Suprapubic skin (tissue), 4 donors: ENCODE results near the gene FCER2. TPM values are rescaled to one million over a fixed set of nuclear protein-coding genes. Genes with fewer than 3 reads are reported as not detected.

Source experiments
- DNase-seq, 2 donors: peaks; one replicate each; pipeline ENCODE4 v3.0.0-alpha.2; 2019; ENCODE audit warnings: low spot score in 2 of 2
- H3K27ac ChIP-seq: fragments of 200-600 bp; sonication (generic); one replicate; pipeline ENCODE4 v1.5.1; 2019
- H3K27me3 ChIP-seq: fragments of 200-600 bp; sonication (generic); one replicate; pipeline ENCODE4 v1.5.1; 2019
- H3K36me3 ChIP-seq: fragments of 200-600 bp; sonication (generic); one replicate; pipeline ENCODE4 v1.5.1; 2019
- H3K4me1 ChIP-seq: fragments of 200-600 bp; sonication (generic); one replicate; pipeline ENCODE4 v1.5.1; 2019
- H3K4me3 ChIP-seq: fragments of 200-600 bp; sonication (generic); one replicate; pipeline ENCODE4 v1.5.1; 2019; ENCODE audit warnings: mild to moderate bottlenecking
- H3K9me3 ChIP-seq: fragments of 200-600 bp; sonication (generic); one replicate; pipeline ENCODE4 v1.5.1; 2019
- EP300 ChIP-seq: sonication (generic); formaldehyde crosslinking; IDR thresholded peaks from one replicate; pipeline ENCODE4 v1.6.1; 2017; ENCODE audit warnings: antibody characterized with exemption
- POLR2A ChIP-seq, 2 donors: fragments of 450-650 bp; IDR thresholded peaks; one replicate each; pipeline ENCODE4 v1.6.1; 2017; ENCODE audit warnings: antibody characterized with exemption in 2 of 2, mild to moderate bottlenecking in 2 of 2, moderate library complexity in 2 of 2
- POLR2AphosphoS5 ChIP-seq, 3 donors: sonication (generic); formaldehyde crosslinking; IDR thresholded peaks; one replicate each; pipeline ENCODE4 v1.6.1; 2017; ENCODE audit warnings: antibody characterized with exemption in 3 of 3
- WGBS: methylation state at CpG from one replicate; pipeline ENCODE4 v1.1.5; 2018; 5-methylcytosine and 5-hydroxymethylcytosine counted together
- total RNA-seq, 4 donors: library from RNA; depleted of rRNA; stranded (reverse); fragments of >200 nt; gene quantifications; one replicate each; pipeline ENCODE4 v1.1.0, GENCODE V29; 2016
- TF ChIP-seq, protein P1 (sequence below), 2 donors: fragments of 200-600 bp in 1 of 2; fragments of 450-650 bp in 1 of 2; sonication (generic) in 1 of 2; IDR thresholded peaks; one replicate each; pipeline ENCODE4 v1.5.1; 2016 to 2019; ENCODE audit warnings: antibody characterized with exemption in 2 of 2, mild to moderate bottlenecking in 1 of 2, moderate library complexity in 1 of 2

FCER2 gene, protein sequence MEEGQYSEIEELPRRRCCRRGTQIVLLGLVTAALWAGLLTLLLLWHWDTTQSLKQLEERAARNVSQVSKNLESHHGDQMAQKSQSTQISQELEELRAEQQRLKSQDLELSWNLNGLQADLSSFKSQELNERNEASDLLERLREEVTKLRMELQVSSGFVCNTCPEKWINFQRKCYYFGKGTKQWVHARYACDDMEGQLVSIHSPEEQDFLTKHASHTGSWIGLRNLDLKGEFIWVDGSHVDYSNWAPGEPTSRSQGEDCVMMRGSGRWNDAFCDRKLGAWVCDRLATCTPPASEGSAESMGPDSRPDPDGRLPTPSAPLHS
- not detected for total RNA-seq

DNA sequence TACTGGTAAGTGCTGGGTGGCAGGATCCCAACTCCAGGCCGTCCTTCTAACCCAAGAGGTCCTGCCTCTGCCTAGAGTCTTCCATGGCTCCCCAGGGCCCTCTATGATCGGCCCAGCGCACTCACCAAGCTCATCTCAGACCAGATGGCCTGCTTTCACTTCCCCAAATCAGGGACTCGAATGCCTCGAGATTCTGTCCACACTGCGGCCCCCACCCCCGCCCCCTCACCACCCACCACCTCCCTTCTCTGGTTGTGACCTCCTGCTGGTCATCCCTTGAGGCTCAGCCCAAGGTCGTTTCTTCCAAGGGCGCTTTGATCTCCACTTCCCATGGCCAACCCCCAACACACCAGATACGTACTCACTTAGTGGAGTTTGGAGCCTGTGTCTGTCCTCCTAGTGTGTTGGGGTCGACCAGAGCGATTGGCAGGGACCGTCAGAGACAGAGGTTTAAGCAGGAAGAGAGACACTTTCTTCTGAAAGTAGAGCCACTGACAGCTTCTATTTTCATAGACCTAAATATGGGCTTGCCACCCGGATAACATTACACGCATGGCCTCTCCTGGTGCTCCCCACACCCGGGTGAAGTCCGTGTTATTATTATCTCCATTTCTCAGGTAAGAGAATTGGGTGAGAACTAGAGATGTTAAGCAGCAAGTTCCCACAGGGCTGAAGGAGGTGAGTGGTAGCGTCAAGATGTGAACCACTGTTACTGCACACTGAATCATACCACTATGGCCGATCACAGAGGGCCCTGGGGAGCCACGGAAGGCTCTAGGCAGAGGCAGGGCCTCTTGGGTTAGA is at the start of gene FCER2:
Gene FCER2 (minus strand): TSS at position 478 of the 804 bp plus-strand sequence. CDS start 2,371 bp downstream, outside the sequence.
- TF ChIP-seq, protein P1, sequence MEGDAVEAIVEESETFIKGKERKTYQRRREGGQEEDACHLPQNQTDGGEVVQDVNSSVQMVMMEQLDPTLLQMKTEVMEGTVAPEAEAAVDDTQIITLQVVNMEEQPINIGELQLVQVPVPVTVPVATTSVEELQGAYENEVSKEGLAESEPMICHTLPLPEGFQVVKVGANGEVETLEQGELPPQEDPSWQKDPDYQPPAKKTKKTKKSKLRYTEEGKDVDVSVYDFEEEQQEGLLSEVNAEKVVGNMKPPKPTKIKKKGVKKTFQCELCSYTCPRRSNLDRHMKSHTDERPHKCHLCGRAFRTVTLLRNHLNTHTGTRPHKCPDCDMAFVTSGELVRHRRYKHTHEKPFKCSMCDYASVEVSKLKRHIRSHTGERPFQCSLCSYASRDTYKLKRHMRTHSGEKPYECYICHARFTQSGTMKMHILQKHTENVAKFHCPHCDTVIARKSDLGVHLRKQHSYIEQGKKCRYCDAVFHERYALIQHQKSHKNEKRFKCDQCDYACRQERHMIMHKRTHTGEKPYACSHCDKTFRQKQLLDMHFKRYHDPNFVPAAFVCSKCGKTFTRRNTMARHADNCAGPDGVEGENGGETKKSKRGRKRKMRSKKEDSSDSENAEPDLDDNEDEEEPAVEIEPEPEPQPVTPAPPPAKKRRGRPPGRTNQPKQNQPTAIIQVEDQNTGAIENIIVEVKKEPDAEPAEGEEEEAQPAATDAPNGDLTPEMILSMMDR (IDR thresholded peaks at IDR 0.05) = no peak
- TF ChIP-seq POLR2AphosphoS5 (IDR thresholded peaks at IDR 0.05) = no peak
- no peak for TF ChIP-seq EP300
- no peak for TF ChIP-seq POLR2A (IDR thresholded peaks at IDR 0.05)
- Histone ChIP-seq H3K36me3 (no peaks in the 10 kb centered on the region), H3K27me3 (peaks cover 47% of the 10 kb centered on the region), H3K4me1 (peaks cover 3% of the 10 kb centered on the region), H3K9me3 (no peaks in the 10 kb centered on the region), H3K27ac (no peak within 1 kb of the TSS), H3K4me3 (no peak within 1 kb of the TSS)
- WGBS = 63% methylated on average over 20 of the region's 20 CpGs
- no peak for DNase-seq

- H3K9me3 ChIP-seq = no peaks in the 10 kb centered on the region
- H3K27ac ChIP-seq = no peak overlapping the region
- no peak overlapping the region for H3K4me3 ChIP-seq
- H3K27me3 ChIP-seq = peaks cover 13% of the 10 kb centered on the region
- 65% methylated on average over 12 of the region's 12 CpGs for WGBS
- no peak for DNase-seq
- TF ChIP-seq EP300 (no peak), POLR2AphosphoS5 (IDR thresholded peaks at IDR 0.05) (no peak), POLR2A (IDR thresholded peaks at IDR 0.05) (no peak)
- TF ChIP-seq, protein P1 (IDR thresholded peaks at IDR 0.05) = no peak
- no peaks in the 10 kb centered on the region for H3K4me1 ChIP-seq
- H3K36me3 ChIP-seq = no peaks in the 10 kb centered on the region
Observed at GRCh38 chr19:7751157-7751783, 49.3 kb upstream of the FCER2 start.

- 22% methylated on average over 4 of the region's 4 CpGs for WGBS
- H3K27me3 ChIP-seq = peaks cover 22% of the 10 kb centered on the region
- H3K4me3 ChIP-seq = no peak overlapping the region
- H3K27ac ChIP-seq = no peak overlapping the region
- DNase-seq = no peak
- TF ChIP-seq POLR2AphosphoS5 (IDR thresholded peaks at IDR 0.05) = no peak
- TF ChIP-seq EP300 = no peak
- no peak for TF ChIP-seq POLR2A (IDR thresholded peaks at IDR 0.05)
- TF ChIP-seq, protein P1 (IDR thresholded peaks at IDR 0.05) = no peak
- no peaks in the 10 kb centered on the region for H3K36me3 ChIP-seq
- H3K4me1 ChIP-seq = no peaks in the 10 kb centered on the region
- H3K9me3 ChIP-seq = no peaks in the 10 kb centered on the region
Observed at GRCh38 chr19:7748756-7749155, 46.8 kb upstream of the FCER2 start.

- WGBS = 71% methylated on average over 2 of the region's 2 CpGs
Observed at GRCh38 chr19:7748171-7748570, 46.2 kb upstream of the FCER2 start.

More at GRCh38 chr19:7748171-7748570, 46.2 kb upstream of the FCER2 start:
- Histone ChIP-seq H3K9me3 (no peaks in the 10 kb centered on the region), H3K4me3 (no peak overlapping the region), H3K27ac (no peak overlapping the region), H3K36me3 (no peaks in the 10 kb centered on the region), H3K4me1 (no peaks in the 10 kb centered on the region), H3K27me3 (peaks cover 28% of the 10 kb centered on the region)
- no peak for TF ChIP-seq EP300
- TF ChIP-seq, protein P1 (IDR thresholded peaks at IDR 0.05) = no peak
- no peak for TF ChIP-seq POLR2A (IDR thresholded peaks at IDR 0.05)
- TF ChIP-seq POLR2AphosphoS5 (IDR thresholded peaks at IDR 0.05) = no peak
- DNase-seq = no peak
